Sigmoid colon (tissue), 7 donors: Measurements from ENCODE around the gene PDCD11. TPM values are rescaled to one million over a fixed set of nuclear protein-coding genes. Genes with fewer than 3 reads are reported as not detected.
"Not testable (repeated sequence)": the region's sequence is repeated elsewhere in the genome, so short reads cannot be mapped to it uniquely, and the experiment has no call there.

Experiments
- DNase-seq: peaks from one replicate; pipeline ENCODE4 v3.0.0-alpha.2; 2019
- H3K27ac ChIP-seq, 4 donors: fragments of 200-600 bp; sonication (generic); one replicate each; pipeline ENCODE4 v1.5.1; 2016 to 2019; ENCODE audit warnings: mild to moderate bottlenecking in 1 of 4
- H3K27me3 ChIP-seq, 3 donors: fragments of 200-600 bp; sonication (generic); one replicate each; pipeline ENCODE4 v1.5.1; 2019; ENCODE audit warnings: mild to moderate bottlenecking in 1 of 3
- H3K36me3 ChIP-seq, 4 donors: fragments of 200-600 bp; sonication (generic); one replicate each; pipeline ENCODE4 v1.5.1; 2016 to 2019
- H3K4me1 ChIP-seq, 4 donors: fragments of 200-600 bp; sonication (generic); one replicate each; pipeline ENCODE4 v1.5.1; 2017 to 2019
- H3K4me3 ChIP-seq, 4 donors: fragments of 200-600 bp; sonication (generic); one replicate each; pipeline ENCODE4 v1.5.1; 2017 to 2019; ENCODE audit warnings: mild to moderate bottlenecking in 2 of 4, moderate library complexity in 1 of 4
- H3K9me3 ChIP-seq, 4 donors: fragments of 200-600 bp in 3 of 4; sonication (generic) in 3 of 4; one replicate each; pipeline versions ENCODE4 v1.5.1 to v1.6.1; 2013 to 2019
- EP300 ChIP-seq, 4 donors: sonication (generic); formaldehyde crosslinking; IDR thresholded peaks; one replicate each; pipeline ENCODE4 v1.6.1; 2017; ENCODE audit warnings: antibody characterized with exemption in 4 of 4
- POLR2A ChIP-seq, 2 donors: fragments of 450-650 bp; IDR thresholded peaks; one replicate each; pipeline ENCODE4 v1.6.1; 2016; ENCODE audit warnings: antibody characterized with exemption in 2 of 2, mild to moderate bottlenecking in 2 of 2, moderate library complexity in 2 of 2
- POLR2AphosphoS5 ChIP-seq, 4 donors: sonication (generic); formaldehyde crosslinking; IDR thresholded peaks; one replicate each; pipeline ENCODE4 v1.6.1; 2017; ENCODE audit warnings: antibody characterized with exemption in 4 of 4
- WGBS, 2 donors: extraction: QIAGEN DNeasy Blood & Tissue Kit; methylation state at CpG; one replicate each; pipeline ENCODE4 v1.1.7; 2013; 5-methylcytosine and 5-hydroxymethylcytosine counted together
- intact Hi-C: fragments of 100-400 bp; cut with DNase I; formaldehyde crosslinking; loops from one replicate; pipeline ENCODE4 v1.15.1; 2023
- polyA plus RNA-seq, 3 donors: library from polyadenylated mRNA; stranded (reverse); fragments of 200-250 nt; gene quantifications; one replicate each; pipeline ENCODE4 v1.2.3, GENCODE V29; 2013
- total RNA-seq, 4 donors: library from RNA; depleted of rRNA; stranded (reverse); fragments of >200 nt; gene quantifications; one replicate each; pipeline ENCODE4 v1.1.0, GENCODE V29; 2016
- TF ChIP-seq, protein P1 (sequence below), 4 experiments: fragments of 450-650 bp in 3 of 4; fragments of 200-600 bp in 1 of 4; IDR thresholded peaks; one replicate each; pipeline ENCODE4 v1.5.1; 2016 to 2019; ENCODE audit warnings: antibody characterized with exemption in 4 of 4, mild to moderate bottlenecking in 3 of 4, moderate library complexity in 2 of 4
- donor health status: healthy with polysubstance abuse.
- donor health status: Bipolar disorder and iron deficiency.
- donor health status: healthy.

The PDCD11 gene, protein sequence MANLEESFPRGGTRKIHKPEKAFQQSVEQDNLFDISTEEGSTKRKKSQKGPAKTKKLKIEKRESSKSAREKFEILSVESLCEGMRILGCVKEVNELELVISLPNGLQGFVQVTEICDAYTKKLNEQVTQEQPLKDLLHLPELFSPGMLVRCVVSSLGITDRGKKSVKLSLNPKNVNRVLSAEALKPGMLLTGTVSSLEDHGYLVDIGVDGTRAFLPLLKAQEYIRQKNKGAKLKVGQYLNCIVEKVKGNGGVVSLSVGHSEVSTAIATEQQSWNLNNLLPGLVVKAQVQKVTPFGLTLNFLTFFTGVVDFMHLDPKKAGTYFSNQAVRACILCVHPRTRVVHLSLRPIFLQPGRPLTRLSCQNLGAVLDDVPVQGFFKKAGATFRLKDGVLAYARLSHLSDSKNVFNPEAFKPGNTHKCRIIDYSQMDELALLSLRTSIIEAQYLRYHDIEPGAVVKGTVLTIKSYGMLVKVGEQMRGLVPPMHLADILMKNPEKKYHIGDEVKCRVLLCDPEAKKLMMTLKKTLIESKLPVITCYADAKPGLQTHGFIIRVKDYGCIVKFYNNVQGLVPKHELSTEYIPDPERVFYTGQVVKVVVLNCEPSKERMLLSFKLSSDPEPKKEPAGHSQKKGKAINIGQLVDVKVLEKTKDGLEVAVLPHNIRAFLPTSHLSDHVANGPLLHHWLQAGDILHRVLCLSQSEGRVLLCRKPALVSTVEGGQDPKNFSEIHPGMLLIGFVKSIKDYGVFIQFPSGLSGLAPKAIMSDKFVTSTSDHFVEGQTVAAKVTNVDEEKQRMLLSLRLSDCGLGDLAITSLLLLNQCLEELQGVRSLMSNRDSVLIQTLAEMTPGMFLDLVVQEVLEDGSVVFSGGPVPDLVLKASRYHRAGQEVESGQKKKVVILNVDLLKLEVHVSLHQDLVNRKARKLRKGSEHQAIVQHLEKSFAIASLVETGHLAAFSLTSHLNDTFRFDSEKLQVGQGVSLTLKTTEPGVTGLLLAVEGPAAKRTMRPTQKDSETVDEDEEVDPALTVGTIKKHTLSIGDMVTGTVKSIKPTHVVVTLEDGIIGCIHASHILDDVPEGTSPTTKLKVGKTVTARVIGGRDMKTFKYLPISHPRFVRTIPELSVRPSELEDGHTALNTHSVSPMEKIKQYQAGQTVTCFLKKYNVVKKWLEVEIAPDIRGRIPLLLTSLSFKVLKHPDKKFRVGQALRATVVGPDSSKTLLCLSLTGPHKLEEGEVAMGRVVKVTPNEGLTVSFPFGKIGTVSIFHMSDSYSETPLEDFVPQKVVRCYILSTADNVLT (N-terminal part only)
- total RNA-seq: 10 to 100 TPM; 11.0 to 15.0 (median 13.0) TPM
- polyA plus RNA-seq: 10 to 100 TPM in 1 of 3 donors, 1 to 10 TPM in 2; 3.2 to 24.0 (median 6.0) TPM

DNA sequence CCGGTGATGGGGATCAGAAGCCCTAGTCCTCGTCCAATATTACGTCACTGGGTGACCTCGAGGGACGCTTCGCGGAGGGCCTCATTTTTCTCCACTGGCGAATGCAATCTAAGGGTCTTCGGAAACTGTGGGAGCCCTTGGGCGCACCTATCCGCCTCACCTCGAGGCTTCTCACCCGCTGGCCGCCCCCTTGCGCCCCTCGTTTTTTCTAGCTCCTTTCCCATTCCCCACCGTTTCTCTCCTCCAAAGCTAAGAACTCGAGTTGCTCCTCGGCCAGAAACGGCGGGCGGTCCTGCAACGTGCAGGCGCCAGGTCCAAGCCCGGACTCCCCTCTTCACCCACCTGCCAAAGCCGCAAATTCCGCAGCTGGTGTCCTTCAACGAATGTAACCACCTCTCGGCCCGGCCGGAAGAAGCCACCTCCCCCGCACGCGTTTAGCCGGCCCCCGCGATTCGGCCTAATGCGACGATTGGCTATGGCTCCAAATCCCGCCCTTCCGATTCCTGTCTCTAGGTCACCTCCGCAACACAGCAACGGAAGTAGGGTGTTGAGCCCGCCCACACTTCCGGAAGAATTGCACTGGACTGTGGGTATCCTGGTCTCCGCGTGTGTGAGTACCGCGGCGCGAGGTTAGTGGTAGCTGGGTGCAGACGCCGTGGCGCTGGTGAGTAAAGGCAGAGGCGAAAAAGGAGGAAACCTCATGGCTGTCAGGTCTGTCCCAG, at the start of gene PDCD11, which contains the start of gene ATP5MK:
Gene PDCD11, plus strand, starts transcription at position 560 of the 722 bp plus-strand sequence. CDS start 1,801 bp downstream, outside the sequence.
Gene ATP5MK, minus strand, starts transcription at position 409 of the 722 bp plus-strand sequence. CDS start 4,018 bp downstream, outside the sequence.
- DNase-seq: peak; percentile 98
- intact Hi-C loops: no loop called here
- H3K4me1 ChIP-seq: peaks cover 0 to 52% (median 37%) of the 10 kb centered on the region in 4 donors

DNA sequence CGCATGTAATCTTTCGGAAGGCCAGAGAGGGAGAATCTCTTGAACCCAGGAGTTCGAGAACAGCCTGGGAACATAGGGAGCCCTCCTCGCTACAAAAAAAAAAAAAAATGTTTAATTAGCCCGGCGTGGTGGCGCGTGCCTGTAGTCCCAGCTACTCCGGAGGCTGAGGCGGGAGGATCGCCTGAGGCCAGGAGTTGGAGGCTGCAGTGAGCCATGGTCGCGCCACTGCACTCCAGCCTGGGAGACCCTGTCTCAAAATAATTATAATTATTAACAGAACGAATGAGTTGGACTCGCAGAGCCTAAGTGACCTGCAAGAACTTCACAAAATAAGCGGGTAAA, 46.3 kb upstream of the PDCD11 start:
- Histone ChIP-seq H3K27me3 (no peaks in the 10 kb centered on the region), H3K4me1 (peaks cover 0 to 20% (median 8%) of the 10 kb centered on the region in 4 donors), H3K4me3 (peak overlapping the region; percentile 54 to 83 (median 74)), H3K9me3 (no peaks in the 10 kb centered on the region), H3K27ac (peak overlapping the region; percentile 76 to 91 (median 86)), H3K36me3 (peaks cover 0 to 36% (median 3%) of the 10 kb centered on the region in 4 donors)
- 45 to 62% methylated on average over 16 of the region's 16 CpGs for WGBS, 2 donors
- intact Hi-C loops: no loop called here
- no peak for TF ChIP-seq POLR2A (IDR thresholded peaks at IDR 0.05)
- TF ChIP-seq EP300 (IDR thresholded peaks at IDR 0.05): no peak
- TF ChIP-seq POLR2AphosphoS5 (IDR thresholded peaks at IDR 0.05): no peak
- TF ChIP-seq, protein P1, sequence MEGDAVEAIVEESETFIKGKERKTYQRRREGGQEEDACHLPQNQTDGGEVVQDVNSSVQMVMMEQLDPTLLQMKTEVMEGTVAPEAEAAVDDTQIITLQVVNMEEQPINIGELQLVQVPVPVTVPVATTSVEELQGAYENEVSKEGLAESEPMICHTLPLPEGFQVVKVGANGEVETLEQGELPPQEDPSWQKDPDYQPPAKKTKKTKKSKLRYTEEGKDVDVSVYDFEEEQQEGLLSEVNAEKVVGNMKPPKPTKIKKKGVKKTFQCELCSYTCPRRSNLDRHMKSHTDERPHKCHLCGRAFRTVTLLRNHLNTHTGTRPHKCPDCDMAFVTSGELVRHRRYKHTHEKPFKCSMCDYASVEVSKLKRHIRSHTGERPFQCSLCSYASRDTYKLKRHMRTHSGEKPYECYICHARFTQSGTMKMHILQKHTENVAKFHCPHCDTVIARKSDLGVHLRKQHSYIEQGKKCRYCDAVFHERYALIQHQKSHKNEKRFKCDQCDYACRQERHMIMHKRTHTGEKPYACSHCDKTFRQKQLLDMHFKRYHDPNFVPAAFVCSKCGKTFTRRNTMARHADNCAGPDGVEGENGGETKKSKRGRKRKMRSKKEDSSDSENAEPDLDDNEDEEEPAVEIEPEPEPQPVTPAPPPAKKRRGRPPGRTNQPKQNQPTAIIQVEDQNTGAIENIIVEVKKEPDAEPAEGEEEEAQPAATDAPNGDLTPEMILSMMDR (IDR thresholded peaks at IDR 0.05): no peak
- DNase-seq: no peak

More for the DNA sequence above, at the start of gene PDCD11, which contains the start of gene ATP5MK:
- H3K9me3 ChIP-seq: no peaks in the 10 kb centered on the region
- H3K36me3 ChIP-seq: peaks cover 13 to 49% (median 18%) of the 10 kb centered on the region in 4 donors
- peak within 1 kb of the TSS; percentile 72 to 96 (median 80) for H3K4me3 ChIP-seq
- TF ChIP-seq POLR2AphosphoS5 (IDR thresholded peaks at IDR 0.05) (peak; percentile 71 to 88 (median 82)), POLR2A (IDR thresholded peaks at IDR 0.05) (peak; percentile 37 to 68)
- TF ChIP-seq, protein P1 (IDR thresholded peaks at IDR 0.05): no peak
- no peaks in the 10 kb centered on the region for H3K27me3 ChIP-seq
- H3K27ac ChIP-seq: peak within 1 kb of the TSS; percentile 89 to 92 (median 90)
- 0% methylated on average over 56 of the region's 56 CpGs for WGBS, 2 donors

DNA sequence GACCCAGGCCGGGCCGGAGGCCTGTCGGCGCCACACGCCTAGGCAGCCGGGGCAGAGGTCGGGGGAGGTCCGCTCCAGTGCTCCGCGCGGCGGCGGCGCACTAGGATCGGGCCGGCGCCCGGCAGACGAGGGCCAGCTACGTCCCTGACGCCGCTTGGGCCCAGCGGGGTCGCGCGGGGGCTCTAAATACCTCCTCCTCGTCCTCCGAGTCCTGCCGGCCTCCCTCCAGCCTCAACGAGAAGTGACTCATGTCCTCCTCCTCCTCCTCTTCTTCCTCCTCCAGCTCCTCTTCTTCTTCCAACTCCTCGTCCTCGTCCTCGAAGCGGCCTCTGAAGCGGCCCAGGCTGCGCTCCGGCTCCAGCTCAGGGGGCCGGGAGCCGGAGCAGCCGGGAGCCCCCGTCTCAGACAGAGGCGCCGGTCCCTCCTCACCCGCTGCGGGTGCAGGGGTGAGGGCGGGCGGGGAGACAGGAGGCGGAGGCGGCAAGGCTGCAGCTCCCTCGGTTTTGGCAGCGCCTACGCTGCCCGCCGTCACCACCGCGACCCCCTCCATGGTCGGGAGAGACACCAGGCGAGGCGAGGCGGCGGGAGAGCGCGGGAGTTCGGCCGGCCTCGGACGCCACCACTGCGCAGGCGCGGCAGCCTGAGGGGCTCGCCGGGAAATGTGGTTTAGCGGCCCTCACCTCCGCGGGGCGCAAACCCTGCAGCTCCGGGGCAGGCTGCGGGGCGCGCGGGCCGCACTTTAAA, 45.7 kb upstream of the PDCD11 start, which contains the start of gene PCGF6:
Gene PCGF6, minus strand, starts transcription at position 624 of the 744 bp plus-strand sequence. Its CDS starts 74 bp downstream, at position 550.
- H3K27me3 ChIP-seq: no peaks in the 10 kb centered on the region
- peak within 1 kb of the TSS; percentile 54 to 83 (median 74) for H3K4me3 ChIP-seq
- 0% methylated on average over 82 of the region's 82 CpGs for WGBS, 2 donors
- peak within 1 kb of the TSS; percentile 76 to 91 (median 86) for H3K27ac ChIP-seq
- intact Hi-C loops: no loop called here
- peak; percentile 83 for DNase-seq
- TF ChIP-seq EP300 (IDR thresholded peaks at IDR 0.05) (no peak), POLR2AphosphoS5 (IDR thresholded peaks at IDR 0.05) (peak in 2 of 4 donors; percentile 49 to 51)
- no peaks in the 10 kb centered on the region for H3K9me3 ChIP-seq
- H3K4me1 ChIP-seq: peaks cover 0 to 20% (median 8%) of the 10 kb centered on the region in 4 donors
- peaks cover 0 to 31% (median 2%) of the 10 kb centered on the region in 4 donors for H3K36me3 ChIP-seq

DNA sequence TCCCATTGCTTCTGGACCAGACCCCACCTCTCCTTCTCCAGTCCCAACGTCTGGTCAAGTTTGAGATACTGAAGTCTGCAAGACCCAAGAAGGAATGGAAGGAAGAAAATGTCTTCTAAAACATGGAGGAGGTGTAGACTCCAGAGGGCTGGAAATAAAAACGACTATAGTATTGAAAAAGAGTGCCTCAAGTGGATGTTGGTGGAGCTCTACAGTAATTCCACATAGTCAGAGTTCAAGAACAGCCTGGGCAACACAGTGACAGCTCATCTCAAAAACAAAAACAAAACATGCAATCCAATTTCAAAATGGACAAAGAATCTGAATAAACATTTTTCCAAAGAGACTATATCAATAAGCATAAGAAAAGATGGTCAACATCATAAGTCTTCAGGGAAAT, 43.1 kb upstream of the PDCD11 start:
- Histone ChIP-seq H3K36me3 (peaks cover 0 to 6% (median 2%) of the 10 kb centered on the region in 4 donors), H3K27ac (no peak overlapping the region), H3K9me3 (no peaks in the 10 kb centered on the region), H3K4me3 (no peak overlapping the region), H3K4me1 (peaks cover 0 to 20% (median 8%) of the 10 kb centered on the region in 4 donors), H3K27me3 (no peaks in the 10 kb centered on the region)
- DNase-seq: no peak
- TF ChIP-seq EP300 (IDR thresholded peaks at IDR 0.05): no peak
- no peak for TF ChIP-seq POLR2AphosphoS5 (IDR thresholded peaks at IDR 0.05)
- no peak for TF ChIP-seq POLR2A (IDR thresholded peaks at IDR 0.05)
- TF ChIP-seq, protein P1 (IDR thresholded peaks at IDR 0.05): no peak
- WGBS, 2 donors: 45 to 53% methylated on average over 2 of the region's 2 CpGs
- intact Hi-C loops: no loop called here

DNA sequence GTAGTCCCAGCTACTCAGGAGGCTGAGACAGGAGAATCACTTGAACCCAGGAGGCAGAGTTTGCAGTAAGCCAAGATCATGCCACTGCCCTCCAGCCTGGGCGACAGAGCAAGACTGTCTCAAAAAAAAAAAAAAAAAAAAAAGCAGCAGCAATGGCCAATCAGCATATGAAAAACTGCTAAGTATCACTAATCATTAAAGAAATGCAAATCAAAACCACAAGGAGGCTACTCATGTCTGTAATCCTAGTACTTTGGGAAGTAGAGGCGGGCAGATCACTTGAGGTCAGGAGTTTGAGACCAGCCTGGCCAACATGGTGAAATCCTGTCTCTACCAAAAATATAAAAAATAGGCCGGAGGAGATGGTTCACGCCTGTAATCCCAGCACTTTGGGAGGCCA, 41.9 kb upstream of the PDCD11 start:
- H3K4me3 ChIP-seq, H3K27me3 ChIP-seq, H3K27ac ChIP-seq, H3K36me3 ChIP-seq, intact Hi-C loops, H3K9me3 ChIP-seq, DNase-seq: not testable (repeated sequence)
- WGBS, 2 donors: 94 to 95% methylated on average over 4 of the region's 4 CpGs
- peaks cover 0 to 14% (median 6%) of the 10 kb centered on the region in 4 donors for H3K4me1 ChIP-seq
